Measurements from ENCODE around the gene STS.

GRCh38 chrX:7116081-7116480 lies 31.4 kb upstream of the STS start:
- no peak for TF ChIP-seq POLR2A (IDR thresholded peaks at IDR 0.05)
- TF ChIP-seq CTCF (IDR thresholded peaks at IDR 0.05): no peak
